ENCODE data around the gene RPH3AL. TPM values are rescaled to one million over a fixed set of nuclear protein-coding genes. Genes with fewer than 3 reads are reported as not detected.

The RPH3AL gene
- total RNA-seq, 4 donors from 2014 or later = 10.0 to 51.1 (median 25.7) TPM

DNA sequence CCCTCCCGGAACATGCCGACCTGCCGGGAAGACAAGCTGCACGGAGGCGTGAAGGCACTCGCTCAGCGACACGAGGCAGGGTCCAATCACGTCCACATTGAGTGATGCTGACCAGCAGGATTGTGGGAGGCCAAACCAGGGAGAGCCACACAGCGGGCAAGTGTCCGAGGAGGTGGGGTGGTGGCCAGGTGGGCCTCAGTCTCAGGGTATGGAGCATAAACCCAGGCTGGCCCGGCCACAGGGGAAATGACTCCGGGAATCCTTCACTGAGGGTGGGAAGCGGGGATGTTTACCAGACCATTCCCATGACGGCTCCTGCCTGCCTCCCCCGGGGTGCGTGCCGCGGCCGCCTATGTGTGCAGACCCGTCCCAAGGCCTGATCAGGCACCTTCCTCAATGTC is 62.5 kb downstream of the RPH3AL start:
- ATAC-seq (ENCODE audit: low FRiP score) = no peak
- DNase-seq (ENCODE audit: low spot score) = no peak
- TF ChIP-seq, protein P1, sequence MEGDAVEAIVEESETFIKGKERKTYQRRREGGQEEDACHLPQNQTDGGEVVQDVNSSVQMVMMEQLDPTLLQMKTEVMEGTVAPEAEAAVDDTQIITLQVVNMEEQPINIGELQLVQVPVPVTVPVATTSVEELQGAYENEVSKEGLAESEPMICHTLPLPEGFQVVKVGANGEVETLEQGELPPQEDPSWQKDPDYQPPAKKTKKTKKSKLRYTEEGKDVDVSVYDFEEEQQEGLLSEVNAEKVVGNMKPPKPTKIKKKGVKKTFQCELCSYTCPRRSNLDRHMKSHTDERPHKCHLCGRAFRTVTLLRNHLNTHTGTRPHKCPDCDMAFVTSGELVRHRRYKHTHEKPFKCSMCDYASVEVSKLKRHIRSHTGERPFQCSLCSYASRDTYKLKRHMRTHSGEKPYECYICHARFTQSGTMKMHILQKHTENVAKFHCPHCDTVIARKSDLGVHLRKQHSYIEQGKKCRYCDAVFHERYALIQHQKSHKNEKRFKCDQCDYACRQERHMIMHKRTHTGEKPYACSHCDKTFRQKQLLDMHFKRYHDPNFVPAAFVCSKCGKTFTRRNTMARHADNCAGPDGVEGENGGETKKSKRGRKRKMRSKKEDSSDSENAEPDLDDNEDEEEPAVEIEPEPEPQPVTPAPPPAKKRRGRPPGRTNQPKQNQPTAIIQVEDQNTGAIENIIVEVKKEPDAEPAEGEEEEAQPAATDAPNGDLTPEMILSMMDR (IDR thresholded peaks at IDR 0.05) = no peak

DNA sequence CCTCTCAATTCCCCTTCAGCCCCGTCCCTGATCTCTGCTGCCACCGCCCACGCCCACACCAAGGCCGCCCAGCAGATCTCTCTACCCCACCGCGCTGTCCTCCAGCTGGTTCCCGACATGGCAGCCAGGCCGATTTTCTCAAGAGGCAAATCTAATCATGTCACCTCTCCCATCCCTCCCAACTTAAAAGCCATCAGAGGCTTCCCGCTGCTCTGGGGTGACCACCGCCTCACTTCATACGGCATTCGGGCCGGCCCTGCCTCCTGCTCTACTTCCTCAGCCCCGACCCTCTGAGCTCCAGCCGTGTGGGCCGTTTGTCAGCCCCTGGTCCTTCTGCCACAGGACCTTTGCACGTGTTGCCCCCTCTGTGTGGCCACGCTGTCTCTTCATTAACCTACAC is 63.2 kb downstream of the RPH3AL start:
- no peak for DNase-seq (ENCODE audit: low spot score)
- ATAC-seq (ENCODE audit: low FRiP score) = no peak
- TF ChIP-seq, protein P1 (IDR thresholded peaks at IDR 0.05) = no peak

DNA sequence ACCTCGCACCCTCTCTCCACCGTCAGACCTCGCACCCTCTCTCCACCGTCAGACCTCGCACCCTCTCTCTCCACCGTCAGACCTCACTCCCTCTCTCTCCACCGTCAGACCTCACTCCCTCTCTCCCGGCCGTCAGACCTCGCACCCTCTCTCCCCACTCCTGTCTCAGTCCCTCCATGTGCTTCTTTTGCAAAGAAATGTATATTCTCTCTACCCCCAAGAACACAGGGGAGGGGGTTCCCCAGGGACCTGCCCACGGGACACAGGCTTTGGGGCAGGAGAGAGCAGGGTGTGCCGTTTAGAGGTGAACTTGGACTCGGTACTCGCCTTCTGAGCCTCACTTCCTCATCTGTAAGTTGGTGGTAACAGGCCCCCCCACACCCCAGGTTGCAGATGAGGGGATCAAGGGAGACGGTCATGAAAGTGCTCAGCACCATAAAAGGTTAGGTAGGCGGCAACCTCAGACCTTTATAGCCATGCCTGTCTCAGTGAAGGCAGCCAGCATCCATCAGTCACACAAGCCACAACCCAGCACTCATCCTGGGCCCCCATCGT is 63.7 kb downstream of the RPH3AL start:
- ATAC-seq (ENCODE audit: low FRiP score) (no peak), DNase-seq (ENCODE audit: low spot score) (no peak)
- TF ChIP-seq, protein P1 (IDR thresholded peaks at IDR 0.05) = no peak

DNA sequence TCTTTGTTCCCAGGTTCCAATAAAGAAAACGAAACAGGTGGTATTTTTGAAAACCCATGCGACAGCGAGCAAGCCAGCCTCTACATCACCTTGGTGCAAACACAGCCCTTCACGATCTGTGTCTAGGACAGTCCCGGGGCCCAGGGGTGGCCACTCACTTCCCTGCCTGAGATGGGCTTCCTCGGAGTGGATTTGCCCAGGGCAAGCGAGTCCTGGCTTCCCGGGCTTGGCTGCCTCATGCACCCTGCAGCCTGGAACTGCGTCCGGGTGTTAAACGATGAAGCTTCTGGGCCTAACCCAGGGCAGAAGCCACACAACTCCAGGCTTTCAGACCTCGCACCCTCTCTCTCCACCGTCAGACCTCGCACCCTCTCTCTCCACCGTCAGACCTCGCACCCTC is 66.0 kb downstream of the RPH3AL start:
- ATAC-seq (ENCODE audit: low FRiP score) (no peak), DNase-seq (ENCODE audit: low spot score) (no peak)
- TF ChIP-seq, protein P1 (IDR thresholded peaks at IDR 0.05) = no peak

DNA sequence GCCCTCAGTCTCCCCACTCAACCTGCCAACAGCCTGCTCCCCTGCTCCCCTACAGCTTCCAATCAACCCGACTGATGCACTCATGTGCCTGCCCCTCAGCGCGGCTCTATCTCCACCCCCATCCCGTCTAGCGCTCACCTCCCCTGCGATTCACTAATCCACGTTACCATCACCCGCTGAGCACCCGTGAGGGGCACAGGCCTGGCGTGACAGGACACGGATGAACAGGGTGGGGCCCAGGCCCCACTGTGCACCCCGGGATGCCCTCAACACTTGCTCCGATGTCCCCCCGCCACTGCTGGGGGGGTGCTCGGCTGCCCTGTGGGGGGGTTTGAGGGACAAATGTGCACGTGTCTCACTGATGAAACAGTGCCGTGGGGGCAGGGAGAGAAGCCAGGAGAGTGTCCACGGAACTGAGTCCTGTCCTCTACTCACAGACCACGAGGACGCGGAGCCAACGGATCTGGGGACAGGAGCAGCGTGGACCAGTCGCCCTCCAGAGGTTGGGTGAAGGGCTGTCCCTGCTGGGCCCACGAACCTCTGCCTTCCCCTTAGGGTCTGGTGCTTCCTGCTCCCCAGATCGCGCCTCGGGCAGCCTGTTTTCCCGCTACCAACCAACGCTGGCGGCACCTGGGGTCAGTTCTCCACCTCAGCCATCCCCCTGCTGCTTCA is 66.7 kb downstream of the RPH3AL start:
- TF ChIP-seq, protein P1 (IDR thresholded peaks at IDR 0.05) = no peak
- no peak for DNase-seq (ENCODE audit: low spot score)
- ATAC-seq (ENCODE audit: low FRiP score) = no peak

DNA sequence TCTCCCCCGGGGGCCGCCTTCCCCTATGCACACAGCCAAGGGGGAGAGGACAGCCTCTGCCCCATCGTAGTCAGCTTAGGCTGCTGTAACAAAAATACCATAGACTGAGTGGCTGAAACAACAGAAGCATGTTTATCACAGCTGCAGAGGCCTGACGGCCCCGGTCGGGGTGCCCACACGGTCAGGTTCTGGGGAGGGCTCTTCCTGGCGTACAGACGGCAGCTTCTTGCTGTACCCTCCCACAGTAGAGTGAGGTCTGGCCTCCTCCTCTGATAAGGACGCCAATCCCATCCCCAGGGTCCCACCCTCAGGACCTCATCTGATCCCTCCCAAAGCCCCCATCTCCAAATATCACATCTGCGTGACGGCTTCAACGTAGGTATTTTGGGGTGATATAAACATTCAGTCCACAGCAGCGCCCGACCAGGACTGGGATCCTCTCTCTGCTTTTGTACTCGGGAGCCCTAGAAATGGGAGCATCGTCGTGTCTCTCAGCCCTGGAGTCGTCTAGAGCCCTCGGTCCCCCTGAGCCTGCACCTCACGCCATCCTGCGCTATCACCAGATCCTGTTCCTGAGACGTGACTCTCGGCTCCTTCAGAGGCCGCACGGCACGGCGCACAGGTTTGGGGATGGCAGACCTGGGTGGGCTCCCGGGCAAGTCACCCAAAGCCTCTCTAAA is 67.8 kb downstream of the RPH3AL start:
- TF ChIP-seq, protein P1 (IDR thresholded peaks at IDR 0.05) = no peak
- no peak for DNase-seq (ENCODE audit: low spot score)
- ATAC-seq (ENCODE audit: low FRiP score) = no peak

Data from omental fat pad (tissue), 4 donors.